HG03558 (cell line): ENCODE measurements around the gene PLEKHA5.

Source experiments
- ATAC-seq: cut with Tn5 transposase; IDR thresholded peaks from one replicate; pipeline ENCODE4 v1.9.1; 2021; ENCODE audit warnings: moderate number of reproducible peaks; ENCODE audit not compliant: unreplicated experiment; ENCODE audit errors: extremely low read depth

The PLEKHA5 gene

GRCh38 chr12:19128485-19128884 is 1.0 kb upstream of the PLEKHA5 start:
- ATAC-seq = no peak

- ATAC-seq = no peak
These were observed 429 bp upstream of the PLEKHA5 start for GRCh38 chr12:19129122-19129485.

DNA sequence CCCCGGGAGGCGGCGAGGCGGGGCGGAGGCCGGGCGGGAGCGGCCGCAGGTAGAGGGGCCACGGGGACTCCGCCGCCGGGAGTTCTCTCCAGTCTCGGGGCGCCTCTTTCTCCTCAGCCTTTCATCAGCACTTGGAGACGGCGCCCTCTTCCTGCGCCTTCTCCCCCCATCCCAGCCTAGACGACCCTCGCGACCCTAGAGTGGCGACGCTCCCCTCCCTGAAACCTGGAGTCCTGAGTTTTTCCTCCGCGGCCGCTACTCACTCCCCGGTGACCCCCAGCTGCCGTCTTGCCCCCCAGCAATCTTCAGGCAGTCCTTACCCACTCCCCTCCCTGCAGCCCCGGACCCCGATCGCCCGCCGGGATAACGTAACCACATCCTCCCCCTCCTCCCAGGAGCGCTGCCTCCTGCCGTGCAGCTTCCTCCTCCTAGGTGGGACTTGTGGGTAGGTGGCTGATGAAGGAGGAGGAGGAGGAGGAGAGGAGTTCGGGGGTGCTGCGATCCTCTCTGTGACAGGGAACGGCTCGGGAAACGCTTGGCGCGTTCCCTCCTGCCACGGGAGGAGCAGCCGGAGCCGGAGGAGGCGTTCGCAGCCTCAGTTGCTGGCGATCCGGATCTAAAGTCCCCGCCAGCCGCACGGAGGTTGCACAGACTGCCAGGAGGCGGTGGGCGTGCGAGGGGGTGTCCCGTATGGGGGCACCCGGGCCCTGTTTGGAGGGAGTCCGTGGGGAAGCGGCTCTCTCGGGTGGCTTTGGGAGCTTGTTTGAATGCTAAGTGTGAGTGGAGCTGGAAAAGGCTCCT is 891 bp downstream of the PLEKHA5 start:
- no peak for ATAC-seq

GRCh38 chr12:19131025-19131444 is 1.5 kb downstream of the PLEKHA5 start:
- ATAC-seq = no peak

DNA sequence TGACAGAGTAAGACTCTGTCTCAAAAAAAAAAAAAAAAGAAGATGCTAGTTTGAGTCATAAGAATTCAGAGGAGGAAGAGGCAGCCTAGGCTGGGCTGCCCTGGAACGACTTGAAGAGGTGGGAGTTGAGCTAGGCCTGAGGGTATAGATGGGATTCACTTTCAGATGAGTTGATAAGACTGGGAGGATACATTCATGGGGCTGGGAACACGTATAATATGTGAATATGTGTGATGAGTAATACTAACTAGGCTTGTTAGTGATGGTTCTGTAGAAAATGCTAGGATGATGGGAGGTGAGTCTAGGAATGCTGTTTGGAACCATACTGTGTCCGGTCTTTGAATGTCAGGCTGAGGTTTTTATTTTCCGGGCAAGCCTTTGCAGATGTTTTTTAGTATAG is 9.0 kb downstream of the PLEKHA5 start:
- ATAC-seq = no peak

DNA sequence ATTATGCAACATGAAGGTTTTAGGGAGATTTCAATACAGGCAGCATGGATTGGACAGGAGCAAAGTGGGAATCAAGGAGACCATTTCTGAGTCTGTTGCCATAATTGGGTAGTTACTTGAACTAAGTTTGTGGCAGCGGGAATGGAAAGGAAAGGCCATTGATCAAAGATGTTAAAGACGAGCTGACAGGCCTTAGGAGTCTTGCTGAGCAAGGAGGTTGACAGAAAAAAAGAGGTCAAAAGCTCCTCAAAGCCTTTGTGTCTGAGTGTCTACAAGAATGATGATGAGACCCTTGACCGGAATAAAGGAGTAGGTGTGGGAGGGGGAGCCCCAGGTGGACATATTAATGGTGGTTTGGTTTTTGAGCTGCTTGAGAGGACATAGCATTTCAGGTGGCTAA is 9.4 kb downstream of the PLEKHA5 start:
- no peak for ATAC-seq

- ATAC-seq = no peak
These were observed 10.2 kb downstream of the PLEKHA5 start for GRCh38 chr12:19139615-19140194.

DNA sequence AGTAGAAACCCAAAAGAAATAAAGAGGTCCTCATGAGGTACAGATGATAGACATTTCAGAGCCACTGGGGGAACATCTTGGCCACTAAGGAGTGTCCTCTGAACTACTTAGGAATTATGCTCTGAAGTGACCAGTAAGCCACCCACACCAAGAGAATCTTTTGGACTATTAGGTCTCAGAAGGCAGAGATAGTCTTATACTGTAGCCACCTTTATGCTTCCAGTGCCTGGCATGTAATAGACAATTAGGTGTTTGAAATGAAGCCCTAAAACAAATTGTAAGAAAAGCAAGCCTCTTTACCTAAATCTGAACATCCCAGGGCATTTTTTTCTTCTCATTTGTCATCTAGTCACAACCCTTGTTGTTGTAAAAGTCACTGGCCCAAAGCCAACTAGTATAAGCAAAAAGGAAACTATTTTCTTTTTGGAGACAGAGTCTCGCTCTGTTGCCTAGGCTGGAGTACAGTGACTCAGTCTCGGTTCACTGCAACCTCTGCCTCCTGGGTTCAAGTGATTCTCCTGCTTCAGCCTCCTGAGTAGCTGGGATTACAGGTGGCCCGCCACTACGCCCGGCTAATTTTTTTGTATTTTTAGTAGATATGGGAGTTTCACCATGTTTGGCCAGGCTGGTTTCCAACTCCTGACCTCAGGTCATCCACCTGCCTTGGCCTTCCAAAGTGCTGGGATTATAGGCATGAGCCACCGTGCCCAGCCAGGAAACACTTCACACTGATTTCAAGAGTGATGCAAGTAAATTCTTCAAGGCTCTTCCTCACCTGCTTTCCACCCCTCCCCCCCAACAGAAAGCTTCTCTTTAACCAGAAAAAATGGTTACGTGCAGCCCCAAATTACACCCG is 11.1 kb downstream of the PLEKHA5 start:
- no peak for ATAC-seq

DNA sequence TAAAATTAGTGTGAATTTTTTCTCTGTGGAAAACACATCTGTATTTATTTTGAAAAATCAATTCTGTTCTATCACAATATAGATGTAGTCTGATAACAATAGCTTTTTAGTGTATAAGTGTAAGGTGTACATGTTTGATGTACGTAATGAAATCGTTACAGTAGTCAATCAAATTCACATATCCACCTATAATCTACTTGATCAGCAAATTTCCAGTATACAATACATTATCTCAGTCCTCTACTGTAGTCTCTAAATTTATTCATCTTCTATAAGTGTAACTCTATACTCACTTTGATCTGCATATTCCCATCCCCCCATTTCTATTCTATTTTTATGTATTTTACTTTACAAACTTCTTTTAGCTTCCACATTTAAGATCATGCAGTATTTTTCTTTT is 13.0 kb downstream of the PLEKHA5 start:
- no peak for ATAC-seq

DNA sequence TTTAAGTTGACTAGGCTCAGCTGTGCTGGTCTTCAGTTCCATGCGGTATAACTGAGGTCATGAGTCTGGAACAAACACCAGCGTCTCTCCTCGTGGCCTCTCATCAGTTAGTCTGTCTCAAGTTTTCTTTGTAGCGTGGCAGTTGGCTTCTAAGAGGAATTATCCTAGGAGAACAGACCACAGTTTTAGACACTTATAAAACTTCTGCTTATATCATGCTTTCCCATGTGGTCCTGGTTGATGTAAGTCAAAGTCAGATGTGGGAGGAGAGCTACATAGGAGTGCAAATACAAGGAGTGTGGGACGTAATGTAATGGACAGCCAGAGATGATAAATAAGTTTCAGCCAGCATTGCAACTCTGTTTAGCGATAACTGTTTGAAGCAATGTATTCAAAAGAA is 14.8 kb downstream of the PLEKHA5 start:
- no peak for ATAC-seq

DNA sequence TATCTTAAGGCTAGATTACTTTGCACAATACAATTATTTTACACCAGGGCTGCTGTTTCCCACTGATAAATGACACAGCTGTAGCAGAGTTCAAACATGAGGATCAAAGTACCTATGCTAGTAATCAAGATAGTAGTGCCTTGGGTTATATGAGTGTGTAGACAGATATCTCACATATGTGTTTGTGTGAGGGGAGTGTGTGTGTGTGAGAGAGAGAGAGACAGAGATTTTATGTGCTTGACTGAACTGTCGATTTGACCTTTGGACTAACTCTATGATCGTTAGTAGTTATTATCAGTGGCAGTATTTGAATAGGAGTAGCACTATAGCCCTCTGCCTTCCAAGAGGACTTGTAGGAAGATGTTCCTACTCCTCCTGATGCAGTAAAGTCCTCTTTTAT is 15.5 kb downstream of the PLEKHA5 start:
- ATAC-seq = no peak

DNA sequence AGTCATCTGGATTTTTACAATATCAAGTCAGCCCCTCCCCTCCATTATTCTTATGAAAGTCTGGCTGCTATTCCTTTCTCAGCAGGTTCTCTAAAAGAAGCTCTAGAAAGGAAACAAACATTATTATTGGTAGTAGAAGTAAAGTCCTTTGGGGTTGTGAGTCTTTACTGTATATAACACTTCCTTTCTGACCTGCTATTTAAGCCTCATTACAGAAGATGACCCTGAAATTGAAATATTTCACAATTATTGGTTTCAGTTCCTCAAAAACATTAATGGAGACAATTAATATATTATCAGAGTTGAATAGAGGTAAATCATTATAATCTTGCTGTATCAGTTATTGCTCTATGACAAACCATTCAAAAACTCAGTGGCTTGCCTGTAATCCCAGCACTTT is 19.3 kb downstream of the PLEKHA5 start:
- ATAC-seq = no peak

- no peak for ATAC-seq
These were observed 20.9 kb downstream of the PLEKHA5 start for GRCh38 chr12:19150273-19150900.

DNA sequence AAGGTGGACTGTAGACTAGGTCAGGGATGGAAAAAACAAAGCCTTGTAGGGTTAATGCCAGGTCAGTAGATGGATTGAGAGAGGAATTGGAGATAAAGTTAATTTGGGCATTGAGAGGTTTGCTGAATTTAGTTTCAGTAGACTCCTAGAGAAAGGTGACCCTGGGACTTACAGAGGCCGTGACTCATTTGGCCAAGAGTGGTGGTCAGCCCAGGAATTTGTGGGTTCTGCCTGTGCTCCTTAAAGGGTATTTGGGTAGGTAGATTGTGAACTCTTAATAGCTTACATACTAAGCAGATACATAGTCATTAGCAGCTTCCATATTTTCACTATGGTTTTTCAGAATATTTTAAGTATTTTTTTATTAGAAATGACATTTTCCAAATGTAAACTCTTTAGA is 21.8 kb downstream of the PLEKHA5 start:
- no peak for ATAC-seq

DNA sequence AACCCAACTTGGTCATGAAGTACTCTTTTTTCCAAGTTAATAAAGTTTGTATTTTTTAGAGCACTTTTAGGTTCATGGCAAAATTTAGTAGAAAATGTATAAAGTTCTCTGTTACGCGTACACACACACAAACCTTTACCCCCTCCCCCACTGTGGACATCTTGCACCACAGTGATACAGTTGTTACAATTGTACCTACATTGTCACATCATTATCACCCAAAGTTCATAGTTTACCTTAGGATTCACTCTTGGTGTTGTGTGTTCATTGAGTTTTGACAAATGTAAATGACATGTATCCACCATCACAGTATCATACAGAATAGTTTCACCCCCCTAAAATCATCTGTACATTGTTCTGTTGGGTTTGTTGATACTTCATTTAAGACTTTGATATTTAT is 23.9 kb downstream of the PLEKHA5 start:
- ATAC-seq = no peak

GRCh38 chr12:19154686-19155085 is 25.2 kb downstream of the PLEKHA5 start:
- ATAC-seq = no peak

GRCh38 chr12:19155981-19156734 is 26.6 kb downstream of the PLEKHA5 start:
- no peak for ATAC-seq

- ATAC-seq = no peak
These were observed 29.4 kb downstream of the PLEKHA5 start for GRCh38 chr12:19158923-19159322.

DNA sequence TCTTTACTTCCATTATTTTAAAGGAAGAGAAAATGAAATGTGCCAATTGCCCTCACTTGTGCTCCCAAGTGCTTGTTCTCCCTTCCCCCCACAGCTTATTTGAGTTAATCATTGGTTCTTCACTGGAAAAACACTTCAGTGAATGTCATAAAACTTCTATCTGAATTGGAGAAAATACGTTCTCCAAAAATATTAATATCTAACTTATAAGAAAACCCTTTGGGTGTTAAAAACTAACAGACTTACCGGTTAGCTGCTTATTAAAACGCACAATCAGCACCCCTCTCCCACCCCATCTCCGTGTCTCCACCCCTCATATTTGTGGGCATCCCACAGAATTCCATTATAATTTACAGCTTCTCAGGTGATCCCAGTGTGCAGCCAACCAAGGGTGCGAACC is 31.7 kb downstream of the PLEKHA5 start:
- ATAC-seq = no peak

- no peak for ATAC-seq
These were observed 35.9 kb downstream of the PLEKHA5 start for GRCh38 chr12:19165451-19165850.
